Activated CD4-positive, alpha-beta T cell treated with anti-CD3 and anti-CD28 coated beads, Interleukin-2, Interleukin-6, amounts not matched to agents 100 ng/mL and 50 ng/mL, durations not matched to agents 16 hours and 8 hours (primary cell): ENCODE measurements around the gene UBA3.

ENCODE experiments used
- DNase-seq: peaks from one replicate; pipeline ENCODE4 v3.0.0-alpha.2; 2020

Gene UBA3

GRCh38 chr3:69011096-69011730 is 69.0 kb downstream of the UBA3 start:
- DNase-seq, result no peak

DNA sequence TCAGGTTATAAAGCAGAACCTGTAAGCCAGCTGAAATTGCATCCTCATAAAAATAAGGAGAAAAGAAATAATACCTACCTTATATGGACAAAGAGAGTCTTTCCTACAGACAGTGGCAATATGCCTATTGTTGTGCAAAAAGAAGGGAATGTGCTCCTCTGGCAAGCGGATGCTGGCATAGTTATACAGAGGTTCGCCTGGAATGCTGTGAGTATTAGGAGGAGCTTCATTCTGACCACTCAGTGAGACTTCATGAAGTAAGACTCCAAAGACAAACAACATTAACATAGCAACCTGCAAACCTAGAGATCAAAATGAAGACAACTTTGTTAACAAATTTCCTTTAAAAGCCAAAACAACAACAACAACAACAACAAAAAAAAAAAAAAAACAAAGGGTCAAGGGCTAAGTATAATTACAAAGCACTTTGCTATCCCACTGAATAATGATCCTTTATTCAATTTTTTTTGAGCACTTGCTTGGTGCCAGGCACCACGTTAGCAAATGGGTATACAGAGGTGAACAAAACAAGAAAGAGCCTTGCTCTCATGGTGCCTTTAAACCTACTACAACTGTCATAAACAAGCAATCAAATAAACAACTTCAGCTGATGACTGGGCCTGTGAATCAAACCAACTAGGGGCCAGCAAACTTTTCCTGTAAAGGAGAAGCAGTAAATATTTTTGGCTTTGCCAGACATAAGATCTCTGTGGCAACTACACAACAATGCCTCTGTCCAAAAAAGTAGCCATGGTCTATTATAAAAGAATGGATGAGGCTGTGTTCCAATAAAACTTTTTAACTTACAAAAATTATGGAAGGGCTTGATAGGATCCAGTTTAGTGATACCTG is 70.4 kb downstream of the UBA3 start:
- no peak for DNase-seq

GRCh38 chr3:69008980-69009379 is 71.2 kb downstream of the UBA3 start:
- no peak for DNase-seq

- no peak for DNase-seq
These were observed 74.2 kb downstream of the UBA3 start for GRCh38 chr3:69005791-69006482.

- no peak for DNase-seq
These were observed 74.9 kb downstream of the UBA3 start for GRCh38 chr3:69005071-69005790.
